ENCODE results near the gene SUB1.

Gene SUB1

DNA sequence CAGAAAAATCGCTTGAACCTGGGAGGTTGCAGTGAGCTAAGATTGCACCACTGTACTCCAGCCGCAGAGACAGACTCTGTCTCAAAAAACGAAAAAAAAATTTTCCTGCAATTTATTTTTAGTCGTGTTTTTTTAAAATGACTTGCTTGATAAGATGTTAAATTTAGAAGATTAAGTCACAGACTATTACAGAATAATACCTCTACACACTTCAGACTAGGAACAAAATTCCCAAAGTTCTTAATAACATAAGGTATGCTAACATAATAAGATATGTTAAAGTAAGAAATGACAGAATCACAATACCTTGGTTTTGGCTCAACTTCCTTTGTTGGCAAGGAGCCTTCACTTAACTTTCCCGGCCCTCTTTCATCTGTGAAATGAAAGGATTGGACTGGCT is 66.3 kb downstream of the SUB1 start:
- Histone ChIP-seq H3K27me3 (ENCODE audit: insufficient read depth, low read length, poor library complexity, severe bottlenecking) (no peaks in the 10 kb centered on the region), H3K9me3 (ENCODE audit: insufficient read depth, low read depth, low read length) (no peaks in the 10 kb centered on the region; the same call in 1 of the 2 replicates), H3K4me1 (ENCODE audit: insufficient read depth, low read length, poor library complexity, severe bottlenecking) (no peaks in the 10 kb centered on the region), H3K79me2 (ENCODE audit: insufficient read depth, low read length) (no peaks in the 10 kb centered on the region), H3K9ac (ENCODE audit: low read depth, low read length, poor library complexity, severe bottlenecking) (no peak overlapping the region), H3K36me3 (ENCODE audit: insufficient read depth, low read length) (no peaks in the 10 kb centered on the region), H3K4me3 (ENCODE audit: low read length, poor library complexity, severe bottlenecking) (no peak overlapping the region), H3K9me2 (replicated peaks; ENCODE audit: low read depth, low read length) (no peaks in the 10 kb centered on the region), H3F3A (ENCODE audit: low read depth) (no peaks in the 10 kb centered on the region), H4K20me1 (ENCODE audit: insufficient read depth, low read length, poor library complexity, severe bottlenecking) (no peaks in the 10 kb centered on the region), H2AFZ (ENCODE audit: low read length) (no peak overlapping the region), H3K4me2 (ENCODE audit: low read depth, low read length, poor library complexity, severe bottlenecking) (no peak overlapping the region)
- TF ChIP-seq, protein P1, sequence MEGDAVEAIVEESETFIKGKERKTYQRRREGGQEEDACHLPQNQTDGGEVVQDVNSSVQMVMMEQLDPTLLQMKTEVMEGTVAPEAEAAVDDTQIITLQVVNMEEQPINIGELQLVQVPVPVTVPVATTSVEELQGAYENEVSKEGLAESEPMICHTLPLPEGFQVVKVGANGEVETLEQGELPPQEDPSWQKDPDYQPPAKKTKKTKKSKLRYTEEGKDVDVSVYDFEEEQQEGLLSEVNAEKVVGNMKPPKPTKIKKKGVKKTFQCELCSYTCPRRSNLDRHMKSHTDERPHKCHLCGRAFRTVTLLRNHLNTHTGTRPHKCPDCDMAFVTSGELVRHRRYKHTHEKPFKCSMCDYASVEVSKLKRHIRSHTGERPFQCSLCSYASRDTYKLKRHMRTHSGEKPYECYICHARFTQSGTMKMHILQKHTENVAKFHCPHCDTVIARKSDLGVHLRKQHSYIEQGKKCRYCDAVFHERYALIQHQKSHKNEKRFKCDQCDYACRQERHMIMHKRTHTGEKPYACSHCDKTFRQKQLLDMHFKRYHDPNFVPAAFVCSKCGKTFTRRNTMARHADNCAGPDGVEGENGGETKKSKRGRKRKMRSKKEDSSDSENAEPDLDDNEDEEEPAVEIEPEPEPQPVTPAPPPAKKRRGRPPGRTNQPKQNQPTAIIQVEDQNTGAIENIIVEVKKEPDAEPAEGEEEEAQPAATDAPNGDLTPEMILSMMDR (conservative IDR thresholded peaks at IDR 0.05; ENCODE audit: low read length), result no peak
- TF ChIP-seq EZH2phosphoT487 (IDR thresholded peaks at IDR 0.05; ENCODE audit: borderline replicate concordance), result no peak

Data from Loucy (cell line).